Suprapubic skin (tissue), 4 donors: ENCODE measurements around the gene SEMA3A. TPM values are rescaled to one million over a fixed set of nuclear protein-coding genes. Genes with fewer than 3 reads are reported as not detected.
"Not testable (repeated sequence)": the region's sequence is repeated elsewhere in the genome, so short reads cannot be mapped to it uniquely, and the experiment has no call there.

Source experiments
- DNase-seq, 2 donors: peaks; one replicate each; pipeline ENCODE4 v3.0.0-alpha.2; 2019; ENCODE audit warnings: low spot score in 2 of 2
- H3K27ac ChIP-seq: fragments of 200-600 bp; sonication (generic); one replicate; pipeline ENCODE4 v1.5.1; 2019
- H3K27me3 ChIP-seq: fragments of 200-600 bp; sonication (generic); one replicate; pipeline ENCODE4 v1.5.1; 2019
- H3K36me3 ChIP-seq: fragments of 200-600 bp; sonication (generic); one replicate; pipeline ENCODE4 v1.5.1; 2019
- H3K4me1 ChIP-seq: fragments of 200-600 bp; sonication (generic); one replicate; pipeline ENCODE4 v1.5.1; 2019
- H3K4me3 ChIP-seq: fragments of 200-600 bp; sonication (generic); one replicate; pipeline ENCODE4 v1.5.1; 2019; ENCODE audit warnings: mild to moderate bottlenecking
- H3K9me3 ChIP-seq: fragments of 200-600 bp; sonication (generic); one replicate; pipeline ENCODE4 v1.5.1; 2019
- EP300 ChIP-seq: sonication (generic); formaldehyde crosslinking; IDR thresholded peaks from one replicate; pipeline ENCODE4 v1.6.1; 2017; ENCODE audit warnings: antibody characterized with exemption
- POLR2A ChIP-seq, 2 donors: fragments of 450-650 bp; IDR thresholded peaks; one replicate each; pipeline ENCODE4 v1.6.1; 2017; ENCODE audit warnings: antibody characterized with exemption in 2 of 2, mild to moderate bottlenecking in 2 of 2, moderate library complexity in 2 of 2
- POLR2AphosphoS5 ChIP-seq, 3 donors: sonication (generic); formaldehyde crosslinking; IDR thresholded peaks; one replicate each; pipeline ENCODE4 v1.6.1; 2017; ENCODE audit warnings: antibody characterized with exemption in 3 of 3
- WGBS: methylation state at CpG from one replicate; pipeline ENCODE4 v1.1.5; 2018; 5-methylcytosine and 5-hydroxymethylcytosine counted together
- total RNA-seq, 4 donors: library from RNA; depleted of rRNA; stranded (reverse); fragments of >200 nt; gene quantifications; one replicate each; pipeline ENCODE4 v1.1.0, GENCODE V29; 2016
- TF ChIP-seq, protein P1 (sequence below), 2 donors: fragments of 200-600 bp in 1 of 2; fragments of 450-650 bp in 1 of 2; sonication (generic) in 1 of 2; IDR thresholded peaks; one replicate each; pipeline ENCODE4 v1.5.1; 2016 to 2019; ENCODE audit warnings: antibody characterized with exemption in 2 of 2, mild to moderate bottlenecking in 1 of 2, moderate library complexity in 1 of 2

Gene SEMA3A
- total RNA-seq, 4 donors from 2014 or later = 1.1 to 7.3 (median 3.2) TPM

- Histone ChIP-seq H3K36me3 (no peaks in the 10 kb centered on the region), H3K27me3 (no peaks in the 10 kb centered on the region), H3K4me1 (no peaks in the 10 kb centered on the region), H3K4me3 (no peak overlapping the region), H3K9me3 (no peaks in the 10 kb centered on the region), H3K27ac (no peak overlapping the region)
- no peak for DNase-seq
- WGBS = 87% methylated on average over 2 of the region's 2 CpGs
- no peak for TF ChIP-seq POLR2A (IDR thresholded peaks at IDR 0.05)
- TF ChIP-seq, protein P1, sequence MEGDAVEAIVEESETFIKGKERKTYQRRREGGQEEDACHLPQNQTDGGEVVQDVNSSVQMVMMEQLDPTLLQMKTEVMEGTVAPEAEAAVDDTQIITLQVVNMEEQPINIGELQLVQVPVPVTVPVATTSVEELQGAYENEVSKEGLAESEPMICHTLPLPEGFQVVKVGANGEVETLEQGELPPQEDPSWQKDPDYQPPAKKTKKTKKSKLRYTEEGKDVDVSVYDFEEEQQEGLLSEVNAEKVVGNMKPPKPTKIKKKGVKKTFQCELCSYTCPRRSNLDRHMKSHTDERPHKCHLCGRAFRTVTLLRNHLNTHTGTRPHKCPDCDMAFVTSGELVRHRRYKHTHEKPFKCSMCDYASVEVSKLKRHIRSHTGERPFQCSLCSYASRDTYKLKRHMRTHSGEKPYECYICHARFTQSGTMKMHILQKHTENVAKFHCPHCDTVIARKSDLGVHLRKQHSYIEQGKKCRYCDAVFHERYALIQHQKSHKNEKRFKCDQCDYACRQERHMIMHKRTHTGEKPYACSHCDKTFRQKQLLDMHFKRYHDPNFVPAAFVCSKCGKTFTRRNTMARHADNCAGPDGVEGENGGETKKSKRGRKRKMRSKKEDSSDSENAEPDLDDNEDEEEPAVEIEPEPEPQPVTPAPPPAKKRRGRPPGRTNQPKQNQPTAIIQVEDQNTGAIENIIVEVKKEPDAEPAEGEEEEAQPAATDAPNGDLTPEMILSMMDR (IDR thresholded peaks at IDR 0.05) = no peak
- no peak for TF ChIP-seq EP300
- no peak for TF ChIP-seq POLR2AphosphoS5 (IDR thresholded peaks at IDR 0.05)
These were observed 29.9 kb upstream of the SEMA3A start for GRCh38 chr7:84224505-84224904.

DNA sequence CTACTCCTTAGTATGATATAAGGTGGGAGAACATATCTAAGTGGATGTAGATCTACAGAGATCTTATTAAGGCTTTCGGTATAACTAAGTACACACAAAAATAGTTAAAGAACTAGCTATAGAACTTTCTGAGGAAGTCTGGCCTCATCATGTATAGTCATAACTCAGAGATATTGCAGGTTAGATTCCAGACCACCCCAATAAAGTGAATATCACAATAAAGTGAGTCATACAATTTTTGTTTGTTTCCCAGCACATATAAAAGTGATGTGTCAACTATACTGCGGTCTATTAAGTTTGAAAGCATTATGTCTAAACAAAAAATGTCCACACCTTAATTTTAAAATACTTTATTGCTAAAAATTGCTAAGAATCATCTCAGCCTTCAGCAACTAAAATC is 24.7 kb upstream of the SEMA3A start:
- H3K36me3 ChIP-seq = no peaks in the 10 kb centered on the region
- no peak overlapping the region for H3K4me3 ChIP-seq
- TF ChIP-seq POLR2AphosphoS5 (IDR thresholded peaks at IDR 0.05) = no peak
- H3K27ac ChIP-seq = no peak overlapping the region
- H3K27me3 ChIP-seq = no peaks in the 10 kb centered on the region
- no peak for DNase-seq
- no peaks in the 10 kb centered on the region for H3K4me1 ChIP-seq
- WGBS = 90% methylated on average over 2 of the region's 2 CpGs
- H3K9me3 ChIP-seq = no peaks in the 10 kb centered on the region

GRCh38 chr7:84218681-84219080 is 24.1 kb upstream of the SEMA3A start:
- Histone ChIP-seq H3K4me3 (no peak overlapping the region), H3K27me3 (no peaks in the 10 kb centered on the region), H3K4me1 (no peaks in the 10 kb centered on the region), H3K36me3 (no peaks in the 10 kb centered on the region), H3K27ac (no peak overlapping the region), H3K9me3 (no peaks in the 10 kb centered on the region)
- no peak for DNase-seq
- WGBS = 21% methylated on average over 2 of the region's 2 CpGs
- no peak for TF ChIP-seq EP300
- no peak for TF ChIP-seq POLR2A (IDR thresholded peaks at IDR 0.05)
- TF ChIP-seq, protein P1 (IDR thresholded peaks at IDR 0.05) = no peak
- TF ChIP-seq POLR2AphosphoS5 (IDR thresholded peaks at IDR 0.05) = no peak

DNA sequence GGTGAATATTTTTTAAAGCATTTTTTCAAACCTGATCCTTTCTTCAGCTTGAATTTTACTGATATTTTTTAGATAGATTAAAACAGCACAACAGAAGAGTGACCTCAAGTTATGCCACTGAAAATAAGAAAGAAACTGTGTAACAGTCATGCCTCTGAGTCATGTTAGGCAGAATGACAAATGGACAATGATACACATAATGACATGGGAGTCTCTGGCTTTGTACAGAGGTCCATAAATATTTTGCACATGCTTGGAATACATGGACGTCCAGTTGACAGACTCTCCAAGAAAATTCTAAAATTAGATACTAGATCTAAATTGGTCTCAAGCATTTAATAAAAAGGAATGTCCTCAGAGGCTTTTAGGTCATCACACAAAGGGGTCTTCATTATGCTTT is 21.9 kb upstream of the SEMA3A start:
- DNase-seq = no peak
- Histone ChIP-seq H3K27ac (no peak overlapping the region), H3K4me1 (no peaks in the 10 kb centered on the region), H3K9me3 (no peaks in the 10 kb centered on the region), H3K27me3 (no peaks in the 10 kb centered on the region), H3K4me3 (no peak overlapping the region), H3K36me3 (no peaks in the 10 kb centered on the region)
- TF ChIP-seq POLR2AphosphoS5 (IDR thresholded peaks at IDR 0.05) (no peak), POLR2A (IDR thresholded peaks at IDR 0.05) (no peak), EP300 (no peak)
- TF ChIP-seq, protein P1 (IDR thresholded peaks at IDR 0.05) = no peak
- 62% methylated on average over 1 of the region's 1 CpG for WGBS

GRCh38 chr7:84214757-84215156 is 20.2 kb upstream of the SEMA3A start:
- not testable (repeated sequence) for H3K36me3 ChIP-seq, H3K4me1 ChIP-seq, H3K27me3 ChIP-seq, DNase-seq, H3K27ac ChIP-seq, H3K9me3 ChIP-seq, H3K4me3 ChIP-seq
- WGBS = 87% methylated on average over 6 of the region's 6 CpGs

DNA sequence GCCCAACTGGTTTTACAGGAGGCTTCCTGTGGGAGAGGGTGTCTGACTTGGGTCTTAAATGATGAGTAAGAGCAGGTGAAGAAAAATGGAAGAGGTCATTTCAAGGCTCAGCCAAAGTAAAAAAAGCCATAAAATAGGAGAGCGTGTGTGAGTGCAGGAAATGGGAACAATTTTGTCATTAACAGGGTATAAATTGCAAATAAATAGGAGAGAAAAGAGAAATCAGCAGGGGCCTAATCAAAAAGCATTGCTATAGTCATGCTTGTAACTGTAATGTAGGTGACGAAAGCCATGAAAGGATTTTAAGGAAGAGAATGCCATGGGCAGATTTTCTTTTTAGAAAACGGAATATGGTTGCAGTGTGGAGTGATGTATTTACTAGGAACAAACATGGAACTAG is 15.7 kb upstream of the SEMA3A start:
- no peak overlapping the region for H3K27ac ChIP-seq
- WGBS = 90% methylated on average over 3 of the region's 3 CpGs
- DNase-seq = no peak

More for the DNA sequence above, 15.7 kb upstream of the SEMA3A start:
- TF ChIP-seq, protein P1 (IDR thresholded peaks at IDR 0.05) = no peak
- no peak for TF ChIP-seq EP300
- no peak for TF ChIP-seq POLR2A (IDR thresholded peaks at IDR 0.05)
- no peak for TF ChIP-seq POLR2AphosphoS5 (IDR thresholded peaks at IDR 0.05)
- Histone ChIP-seq H3K4me3 (no peak overlapping the region), H3K36me3 (no peaks in the 10 kb centered on the region), H3K27me3 (no peaks in the 10 kb centered on the region), H3K9me3 (no peaks in the 10 kb centered on the region), H3K4me1 (no peaks in the 10 kb centered on the region)
